Fibroblast of the aortic adventitia (primary cell): ENCODE data around the gene TNFSF9. TPM values are rescaled to one million over a fixed set of nuclear protein-coding genes. Genes with fewer than 3 reads are reported as not detected.

Source experiments
- DNase-seq: peaks from one replicate; pipeline ENCODE4 v3.0.0-alpha.2; 2010; ENCODE audit warnings: low read depth
- H3K4me3 ChIP-seq: 2 replicates; pipeline ENCODE4 v1.5.1; 2011; ENCODE audit warnings: low read depth, mild to moderate bottlenecking, control low read depth, low read length, moderate library complexity
- total RNA-seq: library from RNA; depleted of rRNA; stranded (reverse); fragments of >200 nt; gene quantifications from 2 replicates; pipeline ENCODE4 v1.2.3, GENCODE V29; 2012; ENCODE audit warnings: low replicate concordance
- TF ChIP-seq, protein P1 (sequence below): IDR thresholded peaks from 2 replicates; pipeline ENCODE4 v1.5.1; 2011; ENCODE audit warnings: mild to moderate bottlenecking, low read length, control low read depth, inconsistent platforms; ENCODE audit not compliant: insufficient read depth

TNFSF9 gene
- total RNA-seq, result 1.7 and 2.6 TPM in 2 replicates

- TF ChIP-seq, protein P1, sequence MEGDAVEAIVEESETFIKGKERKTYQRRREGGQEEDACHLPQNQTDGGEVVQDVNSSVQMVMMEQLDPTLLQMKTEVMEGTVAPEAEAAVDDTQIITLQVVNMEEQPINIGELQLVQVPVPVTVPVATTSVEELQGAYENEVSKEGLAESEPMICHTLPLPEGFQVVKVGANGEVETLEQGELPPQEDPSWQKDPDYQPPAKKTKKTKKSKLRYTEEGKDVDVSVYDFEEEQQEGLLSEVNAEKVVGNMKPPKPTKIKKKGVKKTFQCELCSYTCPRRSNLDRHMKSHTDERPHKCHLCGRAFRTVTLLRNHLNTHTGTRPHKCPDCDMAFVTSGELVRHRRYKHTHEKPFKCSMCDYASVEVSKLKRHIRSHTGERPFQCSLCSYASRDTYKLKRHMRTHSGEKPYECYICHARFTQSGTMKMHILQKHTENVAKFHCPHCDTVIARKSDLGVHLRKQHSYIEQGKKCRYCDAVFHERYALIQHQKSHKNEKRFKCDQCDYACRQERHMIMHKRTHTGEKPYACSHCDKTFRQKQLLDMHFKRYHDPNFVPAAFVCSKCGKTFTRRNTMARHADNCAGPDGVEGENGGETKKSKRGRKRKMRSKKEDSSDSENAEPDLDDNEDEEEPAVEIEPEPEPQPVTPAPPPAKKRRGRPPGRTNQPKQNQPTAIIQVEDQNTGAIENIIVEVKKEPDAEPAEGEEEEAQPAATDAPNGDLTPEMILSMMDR, result no peak
- H3K4me3 ChIP-seq, result peak within 1 kb of the TSS; percentile 96
- peak; percentile 90 for DNase-seq
Measured at GRCh38 chr19:6530386-6531162, at the start of gene TNFSF9. Gene TNFSF9, plus strand, starts transcription at chr19:6531026. Its CDS starts 11 bp downstream, at chr19:6531037.

- DNase-seq, result no peak
- TF ChIP-seq, protein P1, result peak; percentile 58
Measured at GRCh38 chr19:6481541-6482342, 49.1 kb upstream of the TNFSF9 start, which contains the start of gene DENND1C. Gene DENND1C, minus strand, starts transcription at chr19:6481787. Its CDS starts 92 bp downstream, at chr19:6481695.

DNA sequence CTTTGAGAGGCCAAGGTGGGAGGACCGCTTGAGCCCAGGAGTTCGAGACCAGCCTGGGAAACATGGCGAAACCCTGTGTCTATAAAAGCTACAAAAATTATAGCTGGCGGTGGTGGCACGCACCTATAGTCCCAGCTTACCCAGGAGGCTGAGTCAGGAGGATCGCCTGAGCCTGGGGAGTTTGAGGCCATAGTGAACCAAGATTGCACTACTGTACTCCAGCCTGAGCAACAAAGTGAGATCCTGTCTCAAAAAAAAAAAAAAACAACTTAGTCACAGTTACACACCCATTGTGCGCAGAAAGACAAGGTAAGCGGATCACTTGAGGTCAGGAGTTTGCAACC lies 48.5 kb upstream of the TNFSF9 start:
- no peak for DNase-seq
- TF ChIP-seq, protein P1, result no peak
- H3K4me3 ChIP-seq, result no peak overlapping the region

More at GRCh38 chr19:6481541-6482342, 49.1 kb upstream of the TNFSF9 start, which contains the start of gene DENND1C:
- H3K4me3 ChIP-seq, result no peak within 1 kb of the TSS

DNA sequence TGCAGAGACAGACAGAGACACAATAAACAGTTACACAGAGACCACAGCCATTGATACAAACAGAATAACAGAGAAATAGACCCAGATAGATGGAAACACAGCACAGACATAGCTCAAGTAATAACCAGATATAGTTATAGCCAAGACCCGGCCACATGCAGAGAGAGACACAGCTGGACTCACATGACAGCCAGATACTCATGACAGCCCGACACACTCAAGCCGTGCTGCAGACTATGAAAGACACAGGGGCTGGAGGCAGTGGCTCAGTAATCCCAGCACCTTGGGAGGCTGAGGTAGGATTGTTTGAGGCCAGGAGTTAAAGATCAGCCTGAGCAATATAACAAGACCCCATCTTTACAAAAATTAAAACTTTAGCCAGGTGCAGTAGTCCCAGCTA lies 47.6 kb upstream of the TNFSF9 start:
- no peak overlapping the region for H3K4me3 ChIP-seq
- no peak for DNase-seq
- TF ChIP-seq, protein P1, result no peak

DNA sequence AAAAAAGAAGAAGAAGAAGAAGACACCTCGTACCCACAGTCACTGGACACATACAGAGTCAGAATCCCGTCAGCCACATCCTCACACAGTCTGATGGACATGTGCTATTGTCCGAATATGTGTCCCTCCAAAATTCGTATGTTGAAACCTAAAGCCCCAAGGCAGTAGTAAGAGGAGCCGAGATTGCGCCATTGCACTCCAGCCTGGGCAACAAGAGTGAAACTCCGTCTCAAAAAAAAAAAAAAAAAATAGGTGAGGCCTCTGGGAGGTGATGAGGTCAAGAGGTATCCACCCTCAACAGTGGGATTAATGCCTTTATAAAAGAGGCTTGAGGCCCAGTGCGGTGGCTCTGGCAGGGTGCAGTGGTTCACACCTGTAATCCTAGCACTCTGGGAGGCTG lies 46.6 kb upstream of the TNFSF9 start:
- TF ChIP-seq, protein P1, result no peak
- no peak for DNase-seq
- H3K4me3 ChIP-seq, result no peak overlapping the region

- DNase-seq, result no peak
- no peak overlapping the region for H3K4me3 ChIP-seq
- TF ChIP-seq, protein P1, result no peak
Measured at GRCh38 chr19:6484831-6485230, 46.0 kb upstream of the TNFSF9 start.
